Stimulated activated CD4-positive, alpha-beta T cell treated with anti-CD3 and anti-CD28 coated beads, Interleukin-15, amount 100 ng/mL, for 24 hours (primary cell): ENCODE data around the gene BTG3.
A peak's percentile ranks its signal among the peaks of the same experiment; 100 is the strongest.

Experiments
- DNase-seq: peaks from one replicate; pipeline ENCODE4 v3.0.0-alpha.2; 2020

Gene BTG3

DNA sequence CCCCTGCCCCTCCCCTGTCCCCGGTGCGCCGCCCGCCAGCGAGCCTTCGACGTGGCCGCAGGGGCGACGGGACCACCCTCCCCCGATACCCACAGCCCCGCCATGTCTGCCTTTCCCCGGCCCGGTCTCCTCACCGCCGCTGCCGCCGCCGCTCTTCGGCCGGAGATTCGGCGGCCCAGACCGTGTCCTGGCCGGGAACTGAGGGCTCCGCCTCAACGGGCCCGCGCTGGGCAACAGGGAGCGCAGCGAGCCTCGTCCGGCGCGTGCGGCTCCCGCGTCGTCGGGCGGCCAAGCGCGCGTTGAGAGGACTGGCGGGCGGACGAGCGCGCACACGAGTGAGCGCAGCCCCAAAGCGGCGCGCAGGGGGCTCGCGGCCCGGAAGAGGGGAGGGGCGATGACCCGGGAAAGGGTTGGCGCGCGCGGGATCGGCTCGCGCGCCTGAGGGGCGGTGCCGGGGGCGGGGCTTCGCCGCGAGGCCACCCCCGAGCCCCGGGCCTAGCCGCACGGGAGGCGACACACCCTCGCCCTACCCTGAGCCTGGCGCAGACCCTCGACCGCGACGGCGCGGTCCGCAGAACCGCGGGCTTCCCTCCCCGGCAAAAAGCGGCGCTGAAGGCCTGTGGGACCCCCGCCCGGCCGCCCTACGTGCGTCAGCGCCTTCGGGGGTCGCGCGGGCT, at the start of gene BTG3:
Gene BTG3 (minus strand): TSS at position 337 of the 677 bp plus-strand sequence. CDS start 3,757 bp downstream, outside the sequence.
- DNase-seq: peak; percentile 89

DNA sequence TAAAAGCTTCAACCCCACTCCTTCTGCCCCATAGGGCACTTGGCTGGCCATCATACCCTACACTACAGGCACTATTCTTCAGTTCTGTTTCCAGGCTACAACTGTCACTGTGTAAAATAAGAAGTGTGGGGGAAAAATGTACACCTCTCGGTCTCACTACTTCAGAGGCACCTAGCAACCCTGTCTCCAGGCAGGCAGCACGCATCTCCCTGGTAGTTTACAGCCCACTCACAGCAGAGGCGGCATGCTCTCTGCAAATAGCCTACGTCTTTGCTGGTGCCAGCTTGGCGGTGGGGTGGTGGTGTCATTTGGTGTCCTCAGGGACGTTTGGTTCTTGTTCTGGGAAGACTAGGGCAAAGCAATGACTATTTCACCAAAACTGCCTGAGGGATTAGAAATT, 48.2 kb upstream of the BTG3 start:
- DNase-seq: no peak

GRCh38 chr21:17660452-17660851, 47.8 kb upstream of the BTG3 start:
- DNase-seq: no peak

DNA sequence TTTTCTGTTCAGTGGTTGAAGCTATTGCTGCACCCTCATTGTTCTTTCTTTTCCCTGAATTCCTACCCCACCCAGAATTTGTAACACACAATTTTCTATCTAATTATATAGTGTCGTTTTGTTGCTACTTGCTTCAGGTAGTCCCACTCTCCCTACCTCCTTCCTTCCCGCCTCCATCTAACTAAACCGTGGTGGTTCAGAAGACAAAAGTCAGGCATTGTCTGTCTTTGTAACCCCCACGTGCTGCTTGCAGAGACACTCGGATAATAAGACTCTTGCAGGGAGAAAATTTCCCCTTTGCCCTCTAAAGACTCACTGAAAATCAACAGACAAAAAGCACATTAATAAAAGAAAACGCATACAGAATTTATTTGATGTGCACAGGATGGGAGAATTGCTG, 46.2 kb upstream of the BTG3 start:
- DNase-seq: no peak

- DNase-seq: no peak
Observed at GRCh38 chr21:17651526-17651925, 38.8 kb upstream of the BTG3 start.

- DNase-seq: no peak
Observed at GRCh38 chr21:17650292-17650691, 37.6 kb upstream of the BTG3 start.

GRCh38 chr21:17646790-17647189, 34.1 kb upstream of the BTG3 start:
- DNase-seq: no peak

- no peak for DNase-seq
Observed at GRCh38 chr21:17644186-17644585, 31.5 kb upstream of the BTG3 start.

DNA sequence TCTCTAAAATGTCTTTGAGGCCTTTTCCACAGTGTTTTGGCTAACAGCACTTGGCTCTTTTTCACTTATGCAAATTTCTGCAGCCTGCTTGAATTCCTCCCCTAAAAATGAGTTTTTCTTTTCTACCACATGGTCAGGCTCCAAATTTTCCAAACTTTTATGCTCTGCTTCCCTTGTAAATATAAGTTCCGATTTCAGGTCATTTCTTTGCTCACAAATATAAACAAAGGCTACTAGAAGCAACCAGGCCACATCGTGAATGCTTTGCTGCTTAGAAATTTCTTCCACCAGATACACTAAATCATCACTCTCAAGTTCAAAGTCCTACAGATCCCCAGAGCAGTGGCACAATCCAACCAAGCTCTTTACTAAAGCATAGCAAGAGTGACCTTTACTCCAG, 28.1 kb upstream of the BTG3 start:
- no peak for DNase-seq

GRCh38 chr21:17636711-17637110, 24.0 kb upstream of the BTG3 start:
- no peak for DNase-seq

DNA sequence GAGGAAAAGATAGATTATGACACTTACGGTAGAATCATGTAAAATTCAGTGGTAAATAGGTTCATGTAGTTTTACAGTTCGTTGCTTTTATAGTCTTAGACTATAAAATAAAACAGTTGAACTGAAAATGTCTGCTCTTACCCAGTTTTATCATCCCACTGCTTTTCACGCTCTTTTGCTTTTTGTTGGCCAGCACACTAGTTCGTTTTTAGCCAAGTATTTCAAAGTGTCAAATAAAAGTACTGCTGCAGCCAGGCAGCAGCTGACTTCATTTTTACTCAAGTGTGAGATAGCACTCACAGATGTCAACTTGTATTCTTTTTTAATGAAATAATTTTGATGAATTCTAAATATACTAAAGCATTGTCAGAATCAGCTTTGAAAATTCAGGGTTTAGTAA, 18.5 kb upstream of the BTG3 start:
- DNase-seq: no peak

DNA sequence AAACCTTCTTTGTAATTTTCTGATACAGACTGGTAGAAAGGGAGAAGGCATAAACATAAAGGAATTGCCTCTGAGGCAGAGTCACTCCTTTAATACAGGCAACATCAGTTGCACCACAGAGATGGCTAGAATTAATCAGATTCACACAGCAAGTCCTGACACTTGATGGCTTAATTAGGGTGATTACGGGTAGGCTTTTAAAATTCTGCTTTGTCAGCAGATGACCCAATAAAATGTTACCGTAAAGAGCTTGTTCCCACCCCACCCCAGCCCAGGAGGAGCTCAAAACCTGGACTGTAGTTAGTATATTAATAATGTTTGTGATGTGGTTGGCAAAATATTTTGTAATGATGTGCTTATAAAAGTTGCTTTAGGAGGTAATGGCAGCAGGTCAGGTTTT, 9.3 kb upstream of the BTG3 start:
- DNase-seq: no peak

- DNase-seq: no peak
Observed at GRCh38 chr21:17616831-17617230, 4.1 kb upstream of the BTG3 start.

DNA sequence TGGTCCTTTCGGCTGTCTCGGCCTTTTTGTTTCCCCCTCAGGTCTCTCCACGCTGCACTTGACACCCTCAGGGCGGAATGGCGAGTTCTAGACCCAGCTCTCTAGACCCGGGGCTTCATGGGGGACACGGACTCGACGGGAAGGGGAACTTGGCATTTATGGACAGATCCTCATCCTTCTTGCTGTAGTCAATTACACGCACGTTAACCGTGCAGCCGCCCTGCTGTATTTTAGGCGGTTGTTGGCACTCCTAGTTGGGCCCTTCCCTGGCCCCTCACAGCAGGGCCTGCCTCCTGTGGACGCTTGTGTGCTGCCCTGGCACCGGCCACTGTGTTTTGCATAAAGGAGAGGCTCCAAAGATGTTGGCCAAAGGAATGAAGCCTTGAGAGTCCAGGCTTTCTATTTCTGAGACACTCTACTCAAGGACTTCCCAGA, 558 bp upstream of the BTG3 start:
- DNase-seq: no peak

GRCh38 chr21:17612023-17612564, 607 bp downstream of the BTG3 start:
- DNase-seq: peak; percentile 48

DNA sequence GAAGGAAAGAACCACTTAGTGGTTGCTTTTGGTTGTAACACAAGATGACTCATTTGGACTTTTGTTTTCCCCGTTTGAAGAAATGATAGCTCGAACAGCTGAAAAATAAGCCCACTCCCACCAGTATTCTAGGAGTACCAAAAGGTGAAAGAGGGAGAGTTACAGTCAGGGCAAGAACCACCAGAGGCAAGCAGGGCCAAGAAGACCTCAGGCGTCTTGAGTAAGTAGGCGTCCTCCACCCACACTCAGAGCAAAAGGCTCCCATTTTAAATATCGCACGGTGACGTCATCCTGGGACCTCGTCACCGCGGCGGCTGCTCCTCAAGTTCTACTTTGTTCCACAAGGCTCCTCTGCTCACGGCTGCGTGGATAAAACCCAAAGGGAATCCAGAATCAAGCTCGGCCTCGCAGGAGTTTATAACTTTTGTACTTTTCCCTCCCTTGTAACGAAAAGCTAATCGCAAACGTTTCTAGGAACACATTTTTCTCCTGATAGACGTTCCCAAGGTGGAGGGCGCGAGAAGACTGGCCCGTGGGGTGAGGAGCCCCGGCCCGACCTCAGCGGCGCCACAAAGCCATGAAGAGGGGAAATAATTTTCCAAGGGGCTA, 1.2 kb downstream of the BTG3 start:
- DNase-seq: peak; percentile 88

DNA sequence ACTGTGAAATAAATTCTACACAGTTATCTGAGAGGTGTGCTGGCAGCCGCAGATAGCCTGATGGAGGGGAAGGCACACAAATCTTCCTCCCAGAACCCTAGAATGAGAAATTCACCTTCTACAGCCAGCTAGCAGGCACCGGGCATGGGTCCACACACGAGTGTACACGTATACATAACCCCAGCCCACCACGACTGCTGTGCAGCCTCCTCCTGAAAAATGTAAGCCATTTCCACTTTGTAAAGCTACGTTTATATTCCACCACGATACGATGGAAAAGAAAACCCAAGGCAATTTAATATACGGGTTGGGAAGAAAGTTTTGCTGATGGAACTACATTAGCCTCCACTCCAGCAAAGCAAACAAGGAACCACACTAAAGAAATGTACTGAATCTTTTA, 1.8 kb downstream of the BTG3 start:
- peak; percentile 4 for DNase-seq

DNA sequence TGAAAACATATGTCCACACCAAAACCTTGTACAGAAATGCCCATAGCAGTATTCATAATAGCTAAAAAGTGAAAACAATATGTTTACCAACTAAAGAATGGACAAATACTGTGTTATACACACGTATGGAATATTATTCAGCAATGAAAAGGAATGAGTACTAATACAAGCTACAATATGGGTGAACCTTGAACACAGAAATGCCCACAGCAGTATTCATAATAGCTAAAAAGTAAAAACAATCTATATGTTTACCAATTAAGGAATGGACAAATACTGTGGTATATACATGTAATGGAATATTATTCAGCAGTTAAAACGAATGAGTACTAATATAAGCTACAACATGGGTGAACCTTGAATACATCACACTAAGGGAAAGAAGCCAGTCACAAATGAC, 3.0 kb downstream of the BTG3 start:
- no peak for DNase-seq

DNA sequence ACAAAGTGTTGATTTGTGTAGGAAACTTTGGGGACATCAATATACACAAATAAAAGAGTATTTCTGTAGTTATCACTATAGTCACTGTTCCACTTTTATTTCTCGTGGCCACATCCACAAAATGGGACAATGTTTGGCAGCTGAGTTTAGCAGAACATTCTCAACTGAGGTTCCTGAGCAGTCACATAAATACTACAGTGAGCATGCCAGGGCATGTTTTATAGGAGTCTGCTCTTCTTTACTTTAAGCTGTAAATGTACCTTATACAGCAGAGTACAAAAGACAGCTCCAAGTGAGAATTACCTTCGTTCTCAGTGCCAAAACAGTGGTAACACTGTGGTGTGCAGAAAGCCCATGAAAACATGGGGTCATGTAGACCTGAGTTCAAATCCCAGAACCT, 5.0 kb downstream of the BTG3 start:
- DNase-seq: no peak

- no peak for DNase-seq
Observed at GRCh38 chr21:17602874-17603273, 9.8 kb downstream of the BTG3 start.

- DNase-seq: no peak
Observed at GRCh38 chr21:17598437-17598836, 14.3 kb downstream of the BTG3 start.

- DNase-seq: no peak
Observed at GRCh38 chr21:17597680-17598079, 15.0 kb downstream of the BTG3 start.

DNA sequence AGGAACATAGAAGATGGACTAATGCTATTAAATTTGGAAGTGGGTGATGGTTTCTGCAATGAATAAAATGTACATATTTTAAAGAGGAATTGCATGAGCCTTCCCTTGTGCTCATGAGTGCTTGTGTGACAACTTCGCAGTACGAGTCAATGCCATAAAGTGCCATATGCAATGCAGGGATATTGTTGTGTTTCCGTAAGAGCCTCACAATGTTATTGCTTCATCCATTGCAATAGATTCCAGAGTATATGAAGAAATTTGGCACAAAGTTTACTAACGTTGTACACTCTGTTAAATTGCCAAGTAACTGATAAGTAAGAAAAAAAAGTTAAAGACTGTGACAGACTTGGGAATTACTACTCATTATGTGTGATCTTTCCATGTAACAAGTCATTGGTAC, 22.3 kb downstream of the BTG3 start:
- DNase-seq: no peak

- DNase-seq: no peak
Observed at GRCh38 chr21:17585875-17586450, 26.7 kb downstream of the BTG3 start.
